K562 (cell line): ENCODE measurements around the gene HOXA7. TPM values are rescaled to one million over a fixed set of nuclear protein-coding genes. Genes with fewer than 3 reads are reported as not detected.
A peak's percentile ranks its signal among the peaks of the same experiment; 100 is the strongest.

ENCODE experiments used
- CTCFL ChIP-seq: IDR thresholded peaks from 2 replicates; pipeline ENCODE4 v1.6.1; 2011; ENCODE audit warnings: borderline replicate concordance, low read depth, mild to moderate bottlenecking, moderate library complexity, low read length; ENCODE audit not compliant: insufficient read depth, poor library complexity, severe bottlenecking
- DLX4 ChIP-seq: fragments of 250-450 bp; sonication (Bioruptor Pico); IDR thresholded peaks from 2 replicates; pipeline ENCODE4 v1.6.1; 2021; ENCODE audit warnings: mild to moderate bottlenecking
- EGR1 ChIP-seq: fragments of 450-650 bp; conservative IDR thresholded peaks from 2 replicates; pipeline ENCODE4 v1.6.1; 2017; ENCODE audit warnings: mild to moderate bottlenecking
- FOXJ3 ChIP-seq: sonication (generic); formaldehyde crosslinking; IDR thresholded peaks from 2 replicates; pipeline ENCODE4 v1.4.0; 2020; ENCODE audit warnings: mild to moderate bottlenecking, missing genetic modification reagents
- HOMEZ ChIP-seq: fragments of 250-450 bp; sonication (Bioruptor Pico); IDR thresholded peaks from 2 replicates; pipeline ENCODE4 v1.4.0; 2020; ENCODE audit warnings: mild to moderate bottlenecking, moderate library complexity
- IRF9 ChIP-seq: fragments of 450-650 bp; IDR thresholded peaks from 2 replicates; pipeline ENCODE4 v1.6.1; 2016; ENCODE audit warnings: missing biosample characterization, missing genetic modification characterization
- KDM4B ChIP-seq, 2 experiments: fragments of 450-650 bp in 1 of 2; sonication (generic) in 1 of 2; IDR thresholded peaks; 2 replicates each; pipeline ENCODE4 v1.6.1; 2016 to 2017; ENCODE audit warnings: borderline replicate concordance in 2 of 2, antibody characterized with exemption in 1 of 2, low read depth in 1 of 2, mild to moderate bottlenecking in 1 of 2
- MED1 ChIP-seq: sonication (generic); formaldehyde crosslinking; IDR thresholded peaks from 2 replicates; pipeline ENCODE4 v1.8.1; 2023; ENCODE audit warnings: missing genetic modification reagents, borderline replicate concordance
- MEF2D ChIP-seq: conservative IDR thresholded peaks from 2 replicates; pipeline ENCODE4 v1.6.1; 2016; ENCODE audit warnings: low read depth, missing genetic modification characterization, missing compliant biosample characterization
- RBFOX2 ChIP-seq: fragments of 200-400 bp; formaldehyde crosslinking; IDR thresholded peaks from 2 replicates; pipeline ENCODE4 v1.6.1; 2017; ENCODE audit warnings: low read depth, mild to moderate bottlenecking, low read length, moderate library complexity
- SMC3 ChIP-seq: conservative IDR thresholded peaks from 2 replicates; pipeline ENCODE4 v1.6.1; 2011; ENCODE audit warnings: low read depth, low read length, improper control_type of control experiment; ENCODE audit not compliant: insufficient read depth
- TGIF2 ChIP-seq: sonication (generic); formaldehyde crosslinking; IDR thresholded peaks from 2 replicates; pipeline ENCODE4 v1.8.1; 2022; ENCODE audit warnings: mild to moderate bottlenecking, missing genetic modification reagents, moderate library complexity
- ZBTB34 ChIP-seq: fragments of 250-450 bp; sonication (Bioruptor Pico); IDR thresholded peaks from 2 replicates; pipeline ENCODE4 v1.8.0; 2021; ENCODE audit warnings: mild to moderate bottlenecking, moderate library complexity
- polyA plus RNA-seq, 8 experiments: library from polyadenylated mRNA; depleted of rRNA in 4 of 8; stranded (reverse) in 5 of 8; unstranded in 3 of 8; fragments of >200 nt; fragmentation: Nextera tagmentation in 2 of 8; fragmentation: Illumina TruSeq in 1 of 8; extraction: Ambion mirVana in 2 of 8; extraction: Trizol in 1 of 8; gene quantifications; 2 replicates each; pipeline versions ENCODE4 v1.2.1 to v1.2.3, GENCODE V29; 2011 to 2014; ENCODE audit warnings: inconsistent platforms in 1 of 8, missing spikeins in 1 of 8
- total RNA-seq, 7 experiments: library from RNA; depleted of rRNA in 6 of 7; stranded (reverse); fragments of >200 nt in 6 of 7; fragmentation: Illumina TruSeq in 2 of 7; extraction: Trizol in 2 of 7; gene quantifications; 2 replicates each; pipeline versions ENCODE4 v1.2.1 to v1.2.3, GENCODE V29; 2011 to 2021; ENCODE audit warnings: low replicate concordance in 1 of 7
- TF ChIP-seq, protein P1 (sequence below), 3 experiments: IDR thresholded peaks in 2 of 3; conservative IDR thresholded peaks in 1 of 3; 2 replicates each; pipeline ENCODE4 v1.5.1; 2011 to 2012; ENCODE audit warnings: low read length in 3 of 3, mild to moderate bottlenecking in 3 of 3, control low read depth in 2 of 3, improper control_type of control experiment in 1 of 3, inconsistent platforms in 1 of 3, low read depth in 1 of 3, mixed read lengths in 1 of 3, moderate library complexity in 1 of 3; ENCODE audit not compliant: insufficient read depth in 2 of 3

The HOXA7 gene
- total and polyA plus RNA-seq, 9 of the 15 experiments (the other 6 are each of a cell fraction or from before 2014, with no cell fraction given), result not detected

DNA sequence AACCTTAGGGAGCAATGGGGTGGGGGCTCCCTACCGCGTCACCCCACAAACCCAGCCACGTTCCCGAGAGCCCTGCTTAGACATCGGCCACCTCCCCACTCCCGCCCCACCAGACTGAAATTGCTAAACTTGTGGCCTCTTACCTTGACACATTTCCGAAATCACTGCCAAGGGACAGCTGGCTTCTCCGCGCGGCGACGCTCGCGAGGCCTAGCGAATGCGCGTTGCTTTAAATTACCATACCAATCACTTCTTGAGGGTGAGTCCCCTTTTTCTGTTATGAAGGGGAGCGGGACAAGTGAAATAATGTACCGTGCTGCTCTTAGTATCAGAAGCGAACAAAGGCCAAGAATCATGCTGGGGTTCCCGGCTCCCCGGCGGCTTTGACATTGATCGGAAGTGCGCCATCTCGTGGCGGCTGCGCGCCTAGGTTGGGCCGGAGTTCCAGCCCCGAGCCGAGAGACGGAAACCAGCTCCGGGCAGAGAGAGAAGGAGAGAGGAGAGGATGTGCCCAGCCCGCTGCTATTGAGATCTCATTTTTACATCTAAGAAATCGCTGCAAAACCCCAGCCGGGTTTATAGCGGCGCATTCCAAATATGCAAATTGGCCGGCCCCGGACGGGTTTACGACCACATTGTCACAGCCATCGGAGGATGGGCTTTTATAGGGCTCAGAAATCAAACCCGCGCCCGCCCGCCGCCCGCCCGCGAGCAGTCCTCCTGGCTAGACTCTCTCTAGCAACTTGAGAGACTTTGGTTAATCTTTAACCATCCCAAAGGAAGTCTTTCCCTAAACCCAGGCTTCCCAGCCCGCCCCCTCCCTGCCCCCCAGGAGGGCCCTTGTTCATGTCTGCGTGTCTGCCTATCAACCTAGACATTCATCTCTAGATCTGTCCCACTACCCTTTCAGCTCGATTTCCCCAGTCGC lies 23.3 kb upstream of the HOXA7 start (continued):
- TF ChIP-seq CTCFL (peak; percentile 77), DLX4 (no peak), MEF2D (tag) (no peak), IRF9 (tag) (no peak), ZBTB34 (CRISPR knock-in tag) (no peak), TGIF2 (CRISPR knock-in tag) (no peak), HOMEZ (CRISPR knock-in tag) (no peak), RBFOX2 (no peak), KDM4B (IDR thresholded peaks at IDR 0.05; ENCODE audit: borderline replicate concordance in 2 of 2, low read depth in 1 of 2) (no peak), SMC3 (0 out of 2 replicates have a peak, but pooled peaks have one; percentile 31), FOXJ3 (no peak), EGR1 (no peak), MED1 (CRISPR knock-in tag) (no peak)
- TF ChIP-seq, protein P1, sequence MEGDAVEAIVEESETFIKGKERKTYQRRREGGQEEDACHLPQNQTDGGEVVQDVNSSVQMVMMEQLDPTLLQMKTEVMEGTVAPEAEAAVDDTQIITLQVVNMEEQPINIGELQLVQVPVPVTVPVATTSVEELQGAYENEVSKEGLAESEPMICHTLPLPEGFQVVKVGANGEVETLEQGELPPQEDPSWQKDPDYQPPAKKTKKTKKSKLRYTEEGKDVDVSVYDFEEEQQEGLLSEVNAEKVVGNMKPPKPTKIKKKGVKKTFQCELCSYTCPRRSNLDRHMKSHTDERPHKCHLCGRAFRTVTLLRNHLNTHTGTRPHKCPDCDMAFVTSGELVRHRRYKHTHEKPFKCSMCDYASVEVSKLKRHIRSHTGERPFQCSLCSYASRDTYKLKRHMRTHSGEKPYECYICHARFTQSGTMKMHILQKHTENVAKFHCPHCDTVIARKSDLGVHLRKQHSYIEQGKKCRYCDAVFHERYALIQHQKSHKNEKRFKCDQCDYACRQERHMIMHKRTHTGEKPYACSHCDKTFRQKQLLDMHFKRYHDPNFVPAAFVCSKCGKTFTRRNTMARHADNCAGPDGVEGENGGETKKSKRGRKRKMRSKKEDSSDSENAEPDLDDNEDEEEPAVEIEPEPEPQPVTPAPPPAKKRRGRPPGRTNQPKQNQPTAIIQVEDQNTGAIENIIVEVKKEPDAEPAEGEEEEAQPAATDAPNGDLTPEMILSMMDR (IDR thresholded peaks at IDR 0.05 in 2 of 3, conservative IDR thresholded peaks at IDR 0.05 in 1 of 3; ENCODE audit: insufficient read depth in 2 of 3, low read depth in 1 of 3, low read length in 3 of 3), result peak; percentile 65 to 83 (median 77)
